Smooth muscle cell (in vitro differentiated cells): ENCODE data around the gene RREB1. TPM values are rescaled to one million over a fixed set of nuclear protein-coding genes. Genes with fewer than 3 reads are reported as not detected.

Experiments
- DNase-seq: peaks from one replicate; lab custom pipeline; 2025; ENCODE audit not compliant: unreplicated experiment; lab: John Stamatoyannopoulos, UW
- H2AFZ ChIP-seq: fragments of 200-600 bp; sonication (generic); 2 replicates; pipeline ENCODE4 v1.6.0; 2016; ENCODE audit warnings: antibody characterized with exemption, low read depth, mild to moderate bottlenecking
- H3F3A ChIP-seq: fragments of 200-600 bp; sonication (generic); 2 replicates; pipeline ENCODE4 v1.6.0; 2017; ENCODE audit warnings: antibody characterized with exemption, low read depth
- H3K27ac ChIP-seq: fragments of 200-600 bp; sonication (generic); 2 replicates; pipeline ENCODE4 v1.5.1; 2016; ENCODE audit warnings: low read depth, mild to moderate bottlenecking
- H3K27me3 ChIP-seq: fragments of 200-600 bp; sonication (generic); 2 replicates; pipeline ENCODE4 v1.6.1; 2016; ENCODE audit warnings: low read depth, mild to moderate bottlenecking
- H3K36me3 ChIP-seq: fragments of 200-600 bp; sonication (generic); 2 replicates; pipeline ENCODE4 v1.5.1; 2016; ENCODE audit warnings: low read depth
- H3K4me1 ChIP-seq: fragments of 200-600 bp; sonication (generic); 2 replicates; pipeline ENCODE4 v1.5.1; 2016; ENCODE audit warnings: low read depth
- H3K4me2 ChIP-seq: fragments of 200-600 bp; sonication (generic); 2 replicates; pipeline ENCODE4 v1.6.0; 2016; ENCODE audit warnings: mild to moderate bottlenecking
- H3K4me3 ChIP-seq: fragments of 200-600 bp; sonication (generic); 2 replicates; pipeline ENCODE4 v1.5.1; 2016; ENCODE audit warnings: mild to moderate bottlenecking
- H3K79me2 ChIP-seq: fragments of 200-600 bp; sonication (generic); 2 replicates; pipeline ENCODE4 v1.6.0; 2016; ENCODE audit warnings: low read depth, mild to moderate bottlenecking
- H3K9ac ChIP-seq: fragments of 200-600 bp; sonication (generic); 2 replicates; pipeline ENCODE4 v1.6.0; 2016; ENCODE audit warnings: low read depth
- H3K9me3 ChIP-seq: fragments of 200-600 bp; sonication (generic); replicated peaks from 2 replicates; pipeline ENCODE4 v1.5.1; 2016; ENCODE audit warnings: low read depth
- H4K20me1 ChIP-seq: fragments of 200-600 bp; sonication (generic); 2 replicates; pipeline ENCODE4 v1.6.0; 2016; ENCODE audit warnings: low read depth
- WGBS: methylation state at CpG from one replicate; pipeline ENCODE4 v1.1.7; 2016; ENCODE audit warnings: low lambda C conversion rate; 5-methylcytosine and 5-hydroxymethylcytosine counted together
- polyA plus RNA-seq: library from polyadenylated mRNA; unstranded; fragments of >200 nt; fragmentation: Nextera tagmentation; extraction: Ambion mirVana; gene quantifications from 2 replicates; pipeline ENCODE4 v1.2.1, GENCODE V29; 2016
- total RNA-seq: library from RNA; depleted of rRNA; stranded (reverse); fragments of >200 nt; gene quantifications from 2 replicates; pipeline ENCODE4 v1.2.3, GENCODE V29; 2014
- TF ChIP-seq, protein P1 (sequence below): fragments of 200-600 bp; sonication (generic); IDR thresholded peaks from 2 replicates; pipeline ENCODE4 v1.5.1; 2017; ENCODE audit warnings: borderline replicate concordance, mild to moderate bottlenecking, antibody characterized with exemption; ENCODE audit not compliant: insufficient read depth, poor library complexity, severe bottlenecking

Gene RREB1
- total and polyA plus RNA-seq, 2 experiments from 2014 or later = 13.2 to 26.1 TPM

DNA sequence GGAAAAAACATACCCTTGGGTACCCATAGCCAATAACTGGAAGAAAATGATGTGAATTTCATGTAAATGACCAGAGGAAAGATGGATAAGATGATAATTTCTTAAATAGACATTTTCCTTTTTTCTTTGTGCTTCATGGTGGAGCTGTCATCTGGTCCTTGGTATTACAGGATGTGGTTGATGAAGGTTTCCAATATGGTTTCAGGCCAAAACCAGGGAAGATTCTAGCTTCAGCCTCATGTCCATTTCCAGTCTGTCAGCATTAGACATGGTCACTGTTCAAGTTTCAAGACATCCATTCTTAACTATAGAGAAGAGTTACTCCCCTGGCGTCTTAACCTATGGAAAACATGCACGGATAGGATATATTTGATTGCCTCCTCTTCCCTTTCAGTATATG is 141.6 kb downstream of the RREB1 start:
- TF ChIP-seq, protein P1, sequence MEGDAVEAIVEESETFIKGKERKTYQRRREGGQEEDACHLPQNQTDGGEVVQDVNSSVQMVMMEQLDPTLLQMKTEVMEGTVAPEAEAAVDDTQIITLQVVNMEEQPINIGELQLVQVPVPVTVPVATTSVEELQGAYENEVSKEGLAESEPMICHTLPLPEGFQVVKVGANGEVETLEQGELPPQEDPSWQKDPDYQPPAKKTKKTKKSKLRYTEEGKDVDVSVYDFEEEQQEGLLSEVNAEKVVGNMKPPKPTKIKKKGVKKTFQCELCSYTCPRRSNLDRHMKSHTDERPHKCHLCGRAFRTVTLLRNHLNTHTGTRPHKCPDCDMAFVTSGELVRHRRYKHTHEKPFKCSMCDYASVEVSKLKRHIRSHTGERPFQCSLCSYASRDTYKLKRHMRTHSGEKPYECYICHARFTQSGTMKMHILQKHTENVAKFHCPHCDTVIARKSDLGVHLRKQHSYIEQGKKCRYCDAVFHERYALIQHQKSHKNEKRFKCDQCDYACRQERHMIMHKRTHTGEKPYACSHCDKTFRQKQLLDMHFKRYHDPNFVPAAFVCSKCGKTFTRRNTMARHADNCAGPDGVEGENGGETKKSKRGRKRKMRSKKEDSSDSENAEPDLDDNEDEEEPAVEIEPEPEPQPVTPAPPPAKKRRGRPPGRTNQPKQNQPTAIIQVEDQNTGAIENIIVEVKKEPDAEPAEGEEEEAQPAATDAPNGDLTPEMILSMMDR = no peak
- Histone ChIP-seq H4K20me1 (peaks cover 4% of the 10 kb centered on the region), H3K4me2 (no peak overlapping the region), H3K36me3 (no peaks in the 10 kb centered on the region), H3K9ac (no peak overlapping the region), H3K79me2 (no peaks in the 10 kb centered on the region), H3F3A (no peaks in the 10 kb centered on the region), H3K4me3 (no peak overlapping the region), H3K4me1 (no peaks in the 10 kb centered on the region), H2AFZ (no peak overlapping the region), H3K27me3 (no peaks in the 10 kb centered on the region), H3K9me3 (no peaks in the 10 kb centered on the region), H3K27ac (no peak overlapping the region)
- 98% methylated on average over 2 of the region's 2 CpGs for WGBS
- DNase-seq = no peak

DNA sequence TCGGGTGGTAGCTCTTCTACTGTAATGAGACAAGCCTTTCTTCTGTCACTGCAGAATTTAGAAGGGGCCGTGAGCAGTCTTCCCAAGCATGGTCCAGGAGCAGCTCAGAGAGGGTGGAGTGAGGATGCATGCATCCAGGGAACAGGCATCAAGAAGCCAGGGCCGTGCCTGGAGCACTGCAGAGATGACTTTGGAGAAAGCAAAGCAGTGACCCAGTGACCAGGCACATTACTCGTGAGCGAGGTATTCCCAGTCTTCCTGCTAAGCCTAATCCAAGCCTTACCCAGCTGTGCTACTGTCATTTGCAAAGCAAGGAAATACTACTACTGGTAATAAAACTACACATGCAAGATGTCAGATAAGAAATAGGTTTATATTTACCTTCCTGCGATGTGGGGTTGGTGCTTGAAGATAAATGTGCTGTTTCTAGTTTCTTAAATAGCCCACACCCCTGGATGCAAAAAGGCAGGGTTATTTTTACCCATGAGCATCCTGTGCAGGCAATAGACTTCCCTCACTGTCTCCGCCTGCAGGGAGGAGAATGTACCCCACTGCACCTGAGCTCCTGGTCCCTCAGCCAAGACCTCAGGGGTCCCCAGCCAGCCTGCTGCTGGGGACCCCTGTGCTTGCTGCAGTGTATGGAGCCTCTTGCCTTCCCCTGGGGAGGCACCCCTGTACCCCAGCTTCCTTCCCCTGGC is 142.3 kb downstream of the RREB1 start:
- Histone ChIP-seq H3K27me3 (no peaks in the 10 kb centered on the region), H3F3A (no peaks in the 10 kb centered on the region), H3K4me1 (no peaks in the 10 kb centered on the region), H3K79me2 (no peaks in the 10 kb centered on the region), H3K9ac (no peak overlapping the region), H3K4me3 (no peak overlapping the region), H3K4me2 (no peak overlapping the region), H3K27ac (no peak overlapping the region), H4K20me1 (no peaks in the 10 kb centered on the region), H2AFZ (no peak overlapping the region), H3K36me3 (no peaks in the 10 kb centered on the region), H3K9me3 (no peaks in the 10 kb centered on the region)
- DNase-seq = no peak
- TF ChIP-seq, protein P1 = no peak
- WGBS = 87% methylated on average over 7 of the region's 7 CpGs

DNA sequence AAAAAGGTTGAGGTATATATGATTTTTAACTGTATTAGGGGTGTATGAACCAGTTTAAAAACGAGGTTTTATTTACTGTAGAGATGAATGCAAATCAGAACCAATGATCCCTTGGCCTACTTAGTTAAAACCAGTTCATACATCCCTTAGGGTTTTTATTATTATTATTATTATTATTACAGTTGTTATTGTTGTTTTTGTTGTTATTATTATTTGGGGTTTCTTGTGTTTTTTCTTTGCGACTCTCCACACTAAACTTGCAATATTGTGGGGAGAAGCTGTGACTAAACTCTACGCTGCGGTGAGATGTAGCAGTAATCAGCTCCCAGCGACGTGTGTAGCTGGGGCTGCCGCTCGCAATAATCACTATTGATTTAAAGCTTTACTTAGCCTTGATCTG is 143.1 kb downstream of the RREB1 start:
- Histone ChIP-seq H3K9me3 (no peaks in the 10 kb centered on the region), H3K9ac (no peak overlapping the region), H3K4me3 (no peak overlapping the region), H3K4me1 (no peaks in the 10 kb centered on the region), H3K27me3 (no peaks in the 10 kb centered on the region), H3K27ac (no peak overlapping the region), H2AFZ (no peak overlapping the region), H3K36me3 (no peaks in the 10 kb centered on the region), H3F3A (no peaks in the 10 kb centered on the region), H4K20me1 (no peaks in the 10 kb centered on the region), H3K79me2 (no peaks in the 10 kb centered on the region), H3K4me2 (no peak overlapping the region)
- WGBS = 98% methylated on average over 8 of the region's 8 CpGs
- no peak for DNase-seq
- TF ChIP-seq, protein P1 = no peak
